ENCODE results near the gene ZDHHC1. TPM values are rescaled to one million over a fixed set of nuclear protein-coding genes. Genes with fewer than 3 reads are reported as not detected.

The ZDHHC1 gene
- total RNA-seq, 4 donors from 2014 or later: 8.0 to 14.2 (median 11.4) TPM

DNA sequence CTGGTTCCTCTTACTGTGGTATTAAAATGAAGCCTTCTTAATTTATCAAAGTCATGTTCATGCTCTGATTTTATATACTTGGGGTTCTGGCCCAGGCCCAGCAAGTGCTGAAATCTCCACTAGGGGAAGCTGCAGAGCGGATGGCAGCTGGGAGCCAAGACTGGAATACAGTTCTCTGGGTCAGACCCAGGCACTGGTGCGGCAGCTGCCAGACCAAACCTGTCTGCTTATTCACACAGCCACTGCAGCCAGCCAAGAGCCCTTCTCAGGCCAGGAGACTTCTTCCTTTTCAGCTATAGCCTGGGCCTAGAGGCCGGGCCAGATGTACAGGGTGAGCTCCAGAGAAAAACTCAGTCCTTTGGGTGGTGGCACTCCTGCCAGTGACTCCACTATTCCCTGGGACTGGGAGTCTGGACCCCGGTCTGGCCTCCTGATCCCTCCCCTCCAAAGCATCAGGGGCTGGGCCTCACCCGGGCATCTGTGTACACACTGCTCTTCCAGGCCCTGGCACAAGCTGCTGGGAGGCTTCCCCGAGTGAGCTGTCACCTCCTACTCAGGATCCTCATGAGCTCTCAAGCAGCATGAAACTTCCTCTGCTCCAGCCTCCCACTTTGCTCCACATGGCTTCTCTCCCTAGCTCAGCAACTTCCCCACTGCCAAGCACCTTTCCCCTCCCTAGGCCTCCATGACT, 40.3 kb upstream of the ZDHHC1 start:
- ATAC-seq (ENCODE audit: low FRiP score) (peak; percentile 35), DNase-seq (ENCODE audit: low spot score) (no peak)
- TF ChIP-seq, protein P1, sequence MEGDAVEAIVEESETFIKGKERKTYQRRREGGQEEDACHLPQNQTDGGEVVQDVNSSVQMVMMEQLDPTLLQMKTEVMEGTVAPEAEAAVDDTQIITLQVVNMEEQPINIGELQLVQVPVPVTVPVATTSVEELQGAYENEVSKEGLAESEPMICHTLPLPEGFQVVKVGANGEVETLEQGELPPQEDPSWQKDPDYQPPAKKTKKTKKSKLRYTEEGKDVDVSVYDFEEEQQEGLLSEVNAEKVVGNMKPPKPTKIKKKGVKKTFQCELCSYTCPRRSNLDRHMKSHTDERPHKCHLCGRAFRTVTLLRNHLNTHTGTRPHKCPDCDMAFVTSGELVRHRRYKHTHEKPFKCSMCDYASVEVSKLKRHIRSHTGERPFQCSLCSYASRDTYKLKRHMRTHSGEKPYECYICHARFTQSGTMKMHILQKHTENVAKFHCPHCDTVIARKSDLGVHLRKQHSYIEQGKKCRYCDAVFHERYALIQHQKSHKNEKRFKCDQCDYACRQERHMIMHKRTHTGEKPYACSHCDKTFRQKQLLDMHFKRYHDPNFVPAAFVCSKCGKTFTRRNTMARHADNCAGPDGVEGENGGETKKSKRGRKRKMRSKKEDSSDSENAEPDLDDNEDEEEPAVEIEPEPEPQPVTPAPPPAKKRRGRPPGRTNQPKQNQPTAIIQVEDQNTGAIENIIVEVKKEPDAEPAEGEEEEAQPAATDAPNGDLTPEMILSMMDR (IDR thresholded peaks at IDR 0.05): no peak

DNA sequence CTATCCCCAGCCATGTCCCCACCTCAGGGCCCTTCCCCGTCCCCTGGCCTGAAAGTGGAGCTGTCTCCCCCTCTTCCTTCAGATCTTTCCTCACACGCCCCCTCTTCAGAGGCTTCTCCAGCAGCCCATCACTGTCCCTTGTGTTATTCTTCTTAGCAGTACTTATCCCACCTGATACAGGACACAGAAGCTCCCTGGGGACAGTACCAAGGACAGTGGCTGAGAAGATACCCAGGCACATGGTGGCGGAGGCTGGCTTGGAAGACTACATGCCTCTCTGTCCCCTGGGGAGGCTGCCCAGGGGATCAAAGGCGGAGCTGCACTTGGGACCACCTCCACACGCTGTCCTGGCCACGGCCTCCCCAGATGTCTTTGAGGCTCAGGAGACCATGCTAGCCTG, 38.6 kb upstream of the ZDHHC1 start:
- TF ChIP-seq, protein P1 (IDR thresholded peaks at IDR 0.05): no peak
- DNase-seq (ENCODE audit: low spot score) (no peak), ATAC-seq (ENCODE audit: low FRiP score) (no peak)

DNA sequence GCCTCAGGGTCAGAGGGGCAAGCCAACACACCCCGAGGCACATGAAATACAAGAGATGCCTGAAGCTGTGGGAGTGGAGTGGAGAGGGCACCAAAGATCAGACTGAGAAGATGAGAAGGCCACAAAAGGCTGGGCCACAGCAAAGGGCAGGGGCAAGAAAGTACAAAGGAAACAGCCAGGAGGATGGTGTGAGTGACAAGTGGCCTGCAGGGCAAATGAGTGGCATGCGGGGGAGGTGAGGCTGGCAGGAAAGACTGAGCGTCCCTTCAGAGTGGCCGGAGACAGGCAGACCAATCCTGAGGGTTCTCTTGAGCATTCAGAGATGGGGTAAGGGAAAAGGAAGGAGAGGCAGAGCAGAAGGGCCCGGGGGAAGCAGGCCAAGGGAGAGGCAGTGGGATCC, 37.8 kb upstream of the ZDHHC1 start:
- TF ChIP-seq, protein P1 (IDR thresholded peaks at IDR 0.05): no peak
- DNase-seq (ENCODE audit: low spot score) (no peak), ATAC-seq (ENCODE audit: low FRiP score) (no peak)

DNA sequence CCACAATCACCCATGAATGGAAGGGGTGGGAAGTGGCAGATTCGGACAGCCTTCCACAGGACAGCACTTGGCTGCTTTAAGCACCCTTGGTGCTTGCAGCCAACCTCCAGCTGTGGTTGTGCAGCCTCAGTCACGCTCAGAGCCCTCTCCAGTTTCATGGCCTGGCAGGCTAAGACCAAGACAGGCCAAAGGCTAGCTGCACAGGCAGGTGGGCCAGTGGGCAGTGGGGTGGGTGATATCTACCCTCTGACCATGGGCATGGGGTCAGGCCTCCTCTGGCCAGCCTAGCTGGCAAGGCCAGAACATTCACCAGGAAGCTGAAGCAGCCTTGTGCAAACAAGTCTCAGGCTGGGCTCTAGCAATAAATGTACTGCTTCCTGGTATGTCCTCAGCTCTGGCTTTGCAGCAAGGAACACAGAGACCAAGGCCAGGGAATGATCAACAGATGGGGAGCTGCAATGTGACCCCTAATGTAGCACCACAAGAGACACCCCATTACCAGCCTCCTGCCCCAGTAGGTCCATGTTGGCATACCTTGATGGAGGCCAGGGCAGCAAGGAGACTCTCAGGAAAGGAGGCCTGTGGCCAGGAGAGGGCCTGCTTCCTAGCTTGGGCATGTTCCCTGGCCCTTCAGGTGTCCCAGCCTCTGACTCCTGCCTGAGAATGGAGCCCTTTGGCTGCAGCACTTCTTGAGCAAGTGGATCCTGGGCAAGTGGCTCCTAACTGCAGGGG, 35.6 kb upstream of the ZDHHC1 start:
- DNase-seq (ENCODE audit: low spot score) (no peak), ATAC-seq (ENCODE audit: low FRiP score) (no peak)
- TF ChIP-seq, protein P1 (IDR thresholded peaks at IDR 0.05): no peak

DNA sequence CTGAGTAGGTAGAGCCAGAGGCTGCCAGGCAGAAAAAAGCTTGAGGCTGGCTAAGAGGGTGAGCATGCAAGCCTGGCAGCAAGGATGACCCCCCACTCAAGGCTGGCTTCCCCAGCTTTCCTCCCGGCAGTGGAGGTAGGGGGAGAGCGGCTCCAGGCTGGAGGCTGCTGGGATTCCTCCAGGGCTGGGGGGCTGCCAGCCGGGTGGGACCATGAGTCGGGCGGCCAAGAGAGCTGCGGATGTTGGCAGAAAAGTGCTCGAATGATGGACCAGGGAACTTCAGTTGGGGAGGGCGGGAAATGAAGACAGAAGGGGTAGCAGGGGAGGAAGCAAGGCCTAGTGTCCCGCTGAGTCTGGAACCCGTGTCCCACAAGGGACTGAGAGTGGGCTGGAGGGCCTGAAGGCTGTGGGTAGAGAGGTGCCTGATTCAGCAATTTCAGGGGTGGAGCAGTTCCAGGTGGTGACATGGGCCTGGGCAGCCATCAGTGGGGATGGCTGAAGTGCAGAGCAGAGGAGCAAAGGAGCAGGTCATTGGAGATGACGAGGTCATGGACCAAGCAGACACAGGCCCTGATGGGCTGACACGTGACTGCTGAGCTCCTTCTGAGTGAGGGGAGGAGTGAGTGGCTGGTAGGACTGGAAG, 34.9 kb upstream of the ZDHHC1 start:
- no peak for ATAC-seq (ENCODE audit: low FRiP score)

DNA sequence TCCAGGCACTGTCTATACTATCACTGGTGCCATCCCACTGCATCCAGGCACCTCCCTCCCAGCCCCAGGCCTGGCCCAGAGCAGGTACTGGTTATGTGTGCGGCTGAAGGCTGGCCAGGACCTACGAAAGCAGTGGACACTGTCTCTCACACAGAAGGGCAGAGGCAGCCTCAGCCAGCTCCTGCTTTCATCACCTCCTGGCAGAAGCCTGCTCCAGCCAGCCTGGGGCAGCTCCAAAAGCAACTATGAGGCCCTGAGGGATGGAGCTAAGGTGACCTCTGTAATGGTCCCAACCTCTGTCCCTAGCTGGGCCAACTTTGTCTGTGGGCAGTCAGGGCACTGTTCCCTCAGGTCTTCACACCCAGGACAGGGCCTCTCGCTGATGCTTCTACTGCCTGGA, 33.5 kb upstream of the ZDHHC1 start:
- ATAC-seq (ENCODE audit: low FRiP score) (no peak), DNase-seq (ENCODE audit: low spot score) (no peak)
- TF ChIP-seq, protein P1 (IDR thresholded peaks at IDR 0.05): no peak

More for the DNA sequence above, 34.9 kb upstream of the ZDHHC1 start:
- TF ChIP-seq, protein P1 (IDR thresholded peaks at IDR 0.05): no peak
- no peak for DNase-seq (ENCODE audit: low spot score)

Data from omental fat pad (tissue), 4 donors.